GM06990 (cell line): ENCODE results near the gene NTSR1.

Source experiments
- DNase-seq: peaks from one replicate; pipeline ENCODE4 v3.0.0-alpha.2; 2011; ENCODE audit not compliant: insufficient read length; ENCODE audit errors: extremely low read depth
- H3K27me3 ChIP-seq: replicated peaks from 2 replicates; pipeline ENCODE4 v1.6.0; 2011; ENCODE audit warnings: low read length; ENCODE audit not compliant: control insufficient read depth, insufficient read depth
- H3K36me3 ChIP-seq: 2 replicates; pipeline ENCODE4 v1.5.1; 2011; ENCODE audit warnings: low read length; ENCODE audit not compliant: control insufficient read depth, insufficient read depth
- H3K4me3 ChIP-seq: replicated peaks from 2 replicates; pipeline ENCODE4 v1.5.1; 2011; ENCODE audit warnings: low read depth, mild to moderate bottlenecking, control low read depth, low read length
- TF ChIP-seq, protein P1 (sequence below): IDR thresholded peaks from 2 replicates; pipeline ENCODE4 v1.5.1; 2011; ENCODE audit warnings: low read length, control low read depth, mild to moderate bottlenecking, inconsistent platforms; ENCODE audit not compliant: insufficient read depth, poor library complexity, severe bottlenecking

The NTSR1 gene

DNA sequence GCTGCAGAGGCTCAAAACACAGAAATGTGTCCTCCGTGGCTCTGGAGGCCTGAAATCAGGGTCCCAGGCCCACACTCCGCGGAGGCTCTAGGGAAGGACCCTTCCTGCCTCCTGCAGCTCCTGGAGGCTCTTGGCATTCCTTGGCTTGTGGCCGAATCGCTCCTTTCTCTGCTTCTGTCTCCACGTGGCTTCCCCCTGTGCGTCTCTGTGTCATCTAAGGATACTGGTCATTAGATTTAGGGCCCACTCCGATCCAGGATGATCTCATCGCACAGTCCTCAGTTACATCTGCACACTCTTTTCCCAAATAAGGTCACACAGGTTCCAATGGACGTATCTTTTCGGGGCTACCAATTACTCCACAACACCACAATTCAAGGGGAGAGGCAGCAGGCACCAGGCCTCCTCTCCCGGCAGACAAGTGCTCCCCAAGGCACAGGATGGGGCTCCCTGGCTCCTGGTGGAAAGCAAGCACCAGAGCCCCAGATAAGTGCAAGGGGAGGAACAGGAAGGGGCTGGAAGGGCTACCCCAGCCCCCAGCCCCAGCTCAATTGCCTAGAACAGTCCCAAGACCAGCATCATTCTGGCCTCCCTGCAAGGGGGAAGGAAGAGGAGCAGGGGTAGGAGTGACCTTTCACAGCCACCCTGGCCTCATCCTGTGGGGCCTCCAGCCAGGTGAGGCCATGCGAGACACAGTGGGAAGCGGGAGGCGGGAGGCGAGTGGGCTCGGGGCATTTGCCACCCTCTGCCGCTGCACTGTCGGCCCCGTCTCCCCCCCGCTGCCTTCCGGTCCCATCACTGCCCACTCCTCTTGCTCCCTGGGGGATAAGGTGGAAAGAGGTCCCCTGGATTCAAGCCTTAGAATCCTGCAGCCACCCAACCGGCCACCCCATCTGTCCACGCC is 16.3 kb downstream of the NTSR1 start:
- H3K36me3 ChIP-seq = no peaks in the 10 kb centered on the region
- no peak for DNase-seq
- TF ChIP-seq, protein P1, sequence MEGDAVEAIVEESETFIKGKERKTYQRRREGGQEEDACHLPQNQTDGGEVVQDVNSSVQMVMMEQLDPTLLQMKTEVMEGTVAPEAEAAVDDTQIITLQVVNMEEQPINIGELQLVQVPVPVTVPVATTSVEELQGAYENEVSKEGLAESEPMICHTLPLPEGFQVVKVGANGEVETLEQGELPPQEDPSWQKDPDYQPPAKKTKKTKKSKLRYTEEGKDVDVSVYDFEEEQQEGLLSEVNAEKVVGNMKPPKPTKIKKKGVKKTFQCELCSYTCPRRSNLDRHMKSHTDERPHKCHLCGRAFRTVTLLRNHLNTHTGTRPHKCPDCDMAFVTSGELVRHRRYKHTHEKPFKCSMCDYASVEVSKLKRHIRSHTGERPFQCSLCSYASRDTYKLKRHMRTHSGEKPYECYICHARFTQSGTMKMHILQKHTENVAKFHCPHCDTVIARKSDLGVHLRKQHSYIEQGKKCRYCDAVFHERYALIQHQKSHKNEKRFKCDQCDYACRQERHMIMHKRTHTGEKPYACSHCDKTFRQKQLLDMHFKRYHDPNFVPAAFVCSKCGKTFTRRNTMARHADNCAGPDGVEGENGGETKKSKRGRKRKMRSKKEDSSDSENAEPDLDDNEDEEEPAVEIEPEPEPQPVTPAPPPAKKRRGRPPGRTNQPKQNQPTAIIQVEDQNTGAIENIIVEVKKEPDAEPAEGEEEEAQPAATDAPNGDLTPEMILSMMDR = no peak
- no peaks in the 10 kb centered on the region; the same call in 1 of the 2 replicates for H3K27me3 ChIP-seq
- no peak overlapping the region for H3K4me3 ChIP-seq

DNA sequence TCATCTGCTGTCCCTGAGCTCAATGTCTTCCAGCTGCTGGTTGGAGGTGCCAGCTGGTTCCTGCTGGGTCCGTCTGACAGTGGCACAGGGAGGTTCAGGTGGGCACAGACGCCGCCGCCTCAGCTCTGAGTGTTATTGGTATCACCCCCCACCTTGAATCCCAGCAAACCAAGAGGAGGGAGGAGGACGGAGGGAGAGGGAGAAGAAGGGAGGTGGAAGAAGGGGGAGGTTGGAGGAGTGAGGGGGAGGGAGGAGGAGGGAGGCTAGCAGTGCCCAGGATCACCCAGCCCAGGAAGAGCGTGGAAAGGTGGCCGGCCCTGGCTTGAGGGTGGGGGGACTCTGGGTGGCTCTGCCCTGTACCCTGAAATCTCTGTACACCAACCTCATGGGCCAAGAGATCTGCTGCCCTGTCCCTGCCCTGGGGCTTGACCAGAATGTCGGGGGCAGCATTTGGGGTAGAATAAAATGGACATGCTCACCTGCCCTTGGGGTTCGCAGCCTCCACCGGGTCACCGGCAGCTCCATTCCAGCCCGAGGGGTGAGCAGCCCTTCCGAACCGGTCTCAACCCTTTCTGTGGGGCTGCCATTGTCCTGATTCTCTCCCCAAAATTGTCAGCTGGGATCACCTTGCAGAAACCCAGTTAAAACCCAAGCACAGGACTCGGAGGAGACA is 17.1 kb downstream of the NTSR1 start:
- TF ChIP-seq, protein P1 = no peak
- Histone ChIP-seq H3K4me3 (no peak overlapping the region), H3K36me3 (no peaks in the 10 kb centered on the region), H3K27me3 (no peaks in the 10 kb centered on the region; the same call in 1 of the 2 replicates)
- DNase-seq = no peak

DNA sequence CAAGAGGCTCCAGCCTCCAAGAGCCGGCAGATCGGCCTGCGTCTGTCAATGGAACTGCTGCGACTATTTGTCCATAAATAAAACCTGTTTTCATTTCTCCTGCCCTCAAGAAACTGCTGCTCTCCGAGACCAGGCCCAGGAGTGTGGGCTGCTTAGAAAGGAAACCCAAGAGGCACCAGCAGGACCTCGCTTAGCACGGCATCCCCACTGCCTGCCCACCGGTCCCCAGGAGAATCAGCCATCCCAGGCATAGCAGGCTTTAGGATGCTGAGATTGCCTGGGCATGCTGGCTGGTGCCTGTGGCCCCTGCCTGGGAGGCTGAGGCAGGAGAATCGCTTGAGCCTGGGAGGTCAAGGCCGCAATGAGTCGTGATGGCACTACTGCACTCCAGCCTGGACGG is 17.6 kb downstream of the NTSR1 start:
- DNase-seq = no peak
- Histone ChIP-seq H3K36me3 (no peaks in the 10 kb centered on the region), H3K4me3 (no peak overlapping the region), H3K27me3 (no peaks in the 10 kb centered on the region; the same call in 1 of the 2 replicates)
- TF ChIP-seq, protein P1 = no peak

DNA sequence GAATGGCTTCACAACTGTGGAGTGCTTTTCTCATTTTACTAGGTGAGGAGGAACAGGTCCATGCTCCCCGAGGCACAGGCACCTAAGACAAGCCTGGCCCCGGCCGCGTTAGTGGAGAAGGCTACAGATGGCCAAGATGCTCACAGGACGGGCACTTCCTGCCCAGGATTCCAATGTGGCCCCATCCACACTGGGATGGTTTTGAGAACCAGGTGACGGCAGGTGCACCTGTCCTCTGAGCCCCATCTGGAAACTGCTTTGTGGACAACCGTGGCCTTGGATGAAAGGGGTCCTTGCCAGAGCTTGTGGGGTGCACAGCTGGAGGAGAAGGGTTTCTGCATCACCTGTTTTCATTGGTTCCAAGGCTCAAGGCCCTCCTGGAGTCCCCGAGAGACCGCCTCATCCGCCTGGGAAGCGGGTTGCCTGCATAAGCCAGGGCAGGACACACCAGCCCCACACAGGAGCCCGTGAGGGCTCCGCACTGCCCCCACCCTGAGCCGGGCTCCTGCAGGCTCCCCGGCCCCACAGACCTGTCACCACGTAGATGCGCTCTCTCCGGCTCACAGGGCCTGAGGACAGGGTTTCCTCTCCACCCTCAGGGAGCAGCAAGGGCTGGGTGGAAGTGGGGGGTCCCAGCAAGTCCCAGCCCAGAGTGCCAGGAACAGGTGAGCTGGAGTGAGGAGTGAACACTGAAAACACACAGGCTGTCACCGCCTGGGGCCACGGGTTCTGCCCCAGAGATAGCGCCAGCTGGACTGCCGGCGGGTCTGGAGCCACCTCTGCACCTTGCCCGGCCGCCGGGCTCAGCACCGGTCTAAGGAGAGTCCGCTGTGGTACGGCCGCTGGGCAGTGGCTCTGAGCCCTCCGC is 18.3 kb downstream of the NTSR1 start:
- no peak for DNase-seq
- TF ChIP-seq, protein P1 = no peak
- Histone ChIP-seq H3K27me3 (no peaks in the 10 kb centered on the region; the same call in 1 of the 2 replicates), H3K36me3 (no peaks in the 10 kb centered on the region), H3K4me3 (no peak overlapping the region)

DNA sequence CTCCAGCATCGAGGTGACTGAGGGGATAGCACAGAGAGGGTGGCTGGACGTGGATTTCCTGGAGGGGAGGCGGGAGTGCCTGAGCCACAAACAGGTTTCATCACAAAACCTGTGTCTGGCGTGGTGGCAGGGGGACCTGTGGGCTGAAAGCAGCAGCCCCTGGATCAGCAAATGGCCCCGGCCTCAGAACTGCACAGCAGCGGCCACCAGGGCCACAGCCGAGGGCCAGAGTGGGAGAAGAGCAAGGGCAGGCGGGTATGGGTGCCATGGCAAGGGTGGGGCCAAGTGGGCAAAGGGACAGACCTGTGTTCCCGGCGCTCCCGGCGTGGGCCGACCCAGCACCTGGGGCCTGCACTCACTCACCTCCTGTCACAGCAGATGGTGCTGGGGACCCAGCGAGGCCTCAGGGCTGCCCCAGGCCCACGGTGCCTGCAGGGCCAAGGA is 19.0 kb downstream of the NTSR1 start:
- H3K27me3 ChIP-seq = no peaks in the 10 kb centered on the region; the same call in 1 of the 2 replicates
- TF ChIP-seq, protein P1 = no peak

More for the DNA sequence above, 19.0 kb downstream of the NTSR1 start:
- no peaks in the 10 kb centered on the region for H3K36me3 ChIP-seq
- H3K4me3 ChIP-seq = no peak overlapping the region
- DNase-seq = no peak
